Gastrocnemius medialis (tissue), 4 donors: ENCODE results near the gene LRRC56.

Experiments used
- CTCF ChIP-seq, 5 experiments: fragments of 450-650 bp in 3 of 5; fragments of 200-600 bp in 2 of 5; sonication (generic) in 2 of 5; IDR thresholded peaks in 4 of 5; conservative IDR thresholded peaks in 1 of 5; 1 replicate in 4 of 5; 2 replicates in 1 of 5; pipeline ENCODE4 v1.5.1; 2016 to 2019; ENCODE audit warnings: antibody characterized with exemption in 5 of 5, mild to moderate bottlenecking in 3 of 5, moderate library complexity in 3 of 5
- POLR2A ChIP-seq, 2 donors: fragments of 450-650 bp; IDR thresholded peaks; one replicate each; pipeline ENCODE4 v1.6.1; 2017; ENCODE audit warnings: antibody characterized with exemption in 2 of 2, mild to moderate bottlenecking in 2 of 2, moderate library complexity in 2 of 2

DNA sequence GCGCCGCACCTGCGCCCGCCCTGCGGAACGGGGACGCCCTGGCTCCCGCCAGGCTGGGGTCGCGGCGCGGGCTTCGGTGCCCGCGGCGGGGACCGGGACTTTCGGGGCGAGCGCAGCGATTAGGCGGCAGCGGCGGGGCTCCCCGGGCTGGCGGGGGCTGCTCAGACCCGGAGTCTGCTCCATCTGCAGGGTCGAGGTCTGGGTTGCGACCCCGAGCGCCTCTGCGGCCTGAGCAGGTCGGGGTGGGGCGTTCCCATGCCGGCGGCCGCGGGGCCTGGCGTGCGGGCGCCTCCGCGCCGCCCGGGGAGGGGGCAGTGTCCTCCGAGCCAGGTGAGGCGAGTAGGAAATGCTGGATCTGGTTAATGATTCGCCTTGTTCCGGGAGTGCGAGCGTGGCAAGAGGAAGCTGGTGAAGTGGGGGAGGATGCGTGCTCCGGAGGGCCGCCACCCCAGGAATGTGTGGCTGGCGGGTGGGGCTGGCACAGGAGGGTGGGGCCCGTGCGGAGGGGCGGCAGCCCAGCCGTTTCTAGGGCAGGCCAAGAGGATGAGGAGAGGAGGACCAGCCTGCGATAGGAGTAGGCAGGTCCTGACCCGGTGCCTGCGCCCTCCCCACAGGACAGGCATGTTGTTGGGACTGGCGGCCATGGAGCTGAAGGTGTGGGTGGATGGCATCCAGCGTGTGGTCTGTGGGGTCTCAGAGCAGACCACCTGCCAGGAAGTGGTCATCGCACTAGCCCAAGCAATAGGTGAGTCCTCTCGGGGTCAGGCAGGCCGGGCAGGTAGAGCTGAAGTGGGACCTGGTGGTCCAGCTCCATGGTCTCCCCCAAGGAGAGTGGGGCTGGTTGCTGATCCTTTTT is 24.0 kb downstream of the LRRC56 start:
- TF ChIP-seq CTCF (IDR thresholded peaks at IDR 0.05 in 4 of 5, conservative IDR thresholded peaks at IDR 0.05 in 1 of 5) (no peak), POLR2A (IDR thresholded peaks at IDR 0.05) (no peak)
